ENCODE results near the gene IGDCC3. TPM values are rescaled to one million over a fixed set of nuclear protein-coding genes. Genes with fewer than 3 reads are reported as not detected.

The IGDCC3 gene
- total and polyA plus RNA-seq, 2 experiments from 2014 or later: not detected

DNA sequence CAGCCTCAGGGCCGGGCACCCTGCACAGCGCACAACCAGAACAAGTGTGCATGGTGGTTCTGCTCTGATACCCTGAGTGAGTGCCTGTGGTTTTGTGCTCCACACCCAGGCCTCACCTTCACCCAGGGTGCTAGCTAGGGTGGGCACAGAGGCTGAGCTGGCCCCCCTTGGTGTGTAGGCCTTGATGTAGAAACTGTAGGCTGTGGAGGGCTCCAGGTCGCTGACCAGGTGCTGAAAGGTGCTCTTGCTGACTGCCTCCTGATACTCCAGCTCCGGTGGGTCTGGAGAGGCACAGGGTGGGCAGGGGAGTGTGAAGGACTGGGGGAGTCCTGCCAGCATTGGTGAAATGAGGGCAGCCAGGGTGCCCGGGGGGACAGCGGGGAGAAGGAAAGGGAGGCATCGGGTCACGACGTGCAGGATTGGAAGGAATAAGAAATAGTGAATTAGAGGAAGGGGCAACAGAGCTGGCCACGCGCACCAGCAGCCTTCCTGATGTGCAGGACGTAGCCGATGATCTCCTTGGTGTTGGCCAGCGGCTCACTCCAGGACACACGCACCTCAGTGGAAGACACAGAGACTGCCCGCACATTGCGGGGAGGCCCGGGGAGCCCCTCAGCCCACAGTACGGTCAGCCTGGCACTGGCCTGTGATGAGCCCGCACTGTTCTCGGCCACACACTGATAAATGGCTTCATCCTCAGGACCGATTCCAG is 46.7 kb downstream of the IGDCC3 start:
- Histone ChIP-seq H3K36me3 (ENCODE audit: low read depth) (no peaks in the 10 kb centered on the region), H3K27ac (no peak overlapping the region), H3K79me2 (ENCODE audit: insufficient read depth) (no peaks in the 10 kb centered on the region), H3K9me3 (ENCODE audit: low read depth) (no peaks in the 10 kb centered on the region), H3K4me1 (ENCODE audit: insufficient read depth) (no peaks in the 10 kb centered on the region), H3K4me2 (ENCODE audit: unreplicated experiment) (no peak overlapping the region), H3K9me2 (ENCODE audit: insufficient read depth) (no peaks in the 10 kb centered on the region), H3K9ac (no peak overlapping the region), H4K20me1 (ENCODE audit: insufficient read depth) (no peaks in the 10 kb centered on the region), H2AFZ (no peak overlapping the region), H3K4me3 (no peak overlapping the region), H3F3A (ENCODE audit: insufficient read depth) (no peaks in the 10 kb centered on the region), H3K27me3 (replicated peaks; ENCODE audit: insufficient read depth) (peaks cover 5% of the 10 kb centered on the region; the same call in 1 of the 2 replicates)
- in situ Hi-C loops (cut with MboI): no loop called here
- peak; percentile 17 for DNase-seq
- TF ChIP-seq EZH2 (IDR thresholded peaks at IDR 0.05; ENCODE audit: insufficient read depth, poor library complexity, severe bottlenecking) (no peak), EZH2phosphoT487 (IDR thresholded peaks at IDR 0.05; ENCODE audit: insufficient read depth, low read depth) (no peak)
- 76 to 78% methylated on average over 21 to 22 of the region's 22 CpGs for WGBS, 2 experiments (ENCODE audit: low coverage in 1 of 2, low lambda C conversion rate in 2 of 2, missing lambda C conversion rate in 2 of 2)

GRCh38 chr15:65329984-65330735 is 47.6 kb downstream of the IGDCC3 start:
- no peaks in the 10 kb centered on the region for H4K20me1 ChIP-seq (ENCODE audit: insufficient read depth)
- no peak overlapping the region for H3K4me3 ChIP-seq
- no peaks in the 10 kb centered on the region for H3F3A ChIP-seq (ENCODE audit: insufficient read depth)
- H2AFZ ChIP-seq: no peak overlapping the region
- in situ Hi-C loops (cut with MboI): no loop called here
- H3K9me2 ChIP-seq (ENCODE audit: insufficient read depth): no peaks in the 10 kb centered on the region
- no peak for DNase-seq
- H3K27me3 ChIP-seq (replicated peaks; ENCODE audit: insufficient read depth): no peaks in the 10 kb centered on the region
- H3K79me2 ChIP-seq (ENCODE audit: insufficient read depth): no peaks in the 10 kb centered on the region
- no peaks in the 10 kb centered on the region for H3K9me3 ChIP-seq (ENCODE audit: low read depth)
- no peak overlapping the region for H3K27ac ChIP-seq
- no peaks in the 10 kb centered on the region for H3K4me1 ChIP-seq (ENCODE audit: insufficient read depth)
- TF ChIP-seq EZH2phosphoT487 (IDR thresholded peaks at IDR 0.05; ENCODE audit: insufficient read depth, low read depth) (no peak), EZH2 (IDR thresholded peaks at IDR 0.05; ENCODE audit: insufficient read depth, poor library complexity, severe bottlenecking) (no peak)
- H3K9ac ChIP-seq: no peak overlapping the region
- no peak overlapping the region for H3K4me2 ChIP-seq (ENCODE audit: unreplicated experiment)
- WGBS, 2 experiments (ENCODE audit: low coverage in 1 of 2, low lambda C conversion rate in 2 of 2, missing lambda C conversion rate in 2 of 2): 78 to 82% methylated on average over 18 of the region's 18 CpGs
- H3K36me3 ChIP-seq (ENCODE audit: low read depth): no peaks in the 10 kb centered on the region

DNA sequence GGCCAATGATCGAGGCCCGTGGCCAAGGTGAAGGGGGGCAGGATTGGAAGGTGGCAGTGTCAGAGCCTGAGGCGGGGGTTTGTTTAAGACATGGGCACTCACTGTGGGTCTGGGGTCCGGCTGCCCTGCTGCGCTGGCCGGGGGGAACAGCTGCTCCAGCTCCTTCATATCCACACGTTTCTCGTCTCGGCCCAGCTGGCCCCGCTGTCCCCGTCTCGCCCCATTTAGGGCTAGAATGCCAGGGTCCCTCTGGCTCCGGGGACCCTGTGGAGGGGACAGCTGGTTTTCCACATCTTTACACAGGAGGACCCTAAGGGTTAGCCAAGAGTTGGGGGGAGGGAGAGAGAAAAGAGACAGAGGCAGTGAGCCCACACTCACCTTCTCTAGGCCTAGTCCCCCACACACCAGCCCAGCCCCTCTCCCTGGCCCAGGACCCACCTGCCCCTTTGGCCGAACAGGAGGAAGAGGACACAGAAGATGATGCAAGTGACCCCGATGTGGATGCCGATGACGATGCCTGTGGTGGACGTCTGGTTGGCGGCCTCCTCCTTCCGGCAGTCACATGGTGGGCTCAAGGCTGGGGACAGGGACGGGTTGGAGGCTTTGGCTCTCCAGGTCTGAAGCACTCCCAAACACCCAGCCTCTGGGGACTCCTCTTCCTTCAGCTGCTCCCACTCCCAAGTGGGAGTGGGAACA is 48.4 kb downstream of the IGDCC3 start:
- no peaks in the 10 kb centered on the region for H3F3A ChIP-seq (ENCODE audit: insufficient read depth)
- no peak for TF ChIP-seq EZH2 (IDR thresholded peaks at IDR 0.05; ENCODE audit: insufficient read depth, poor library complexity, severe bottlenecking)
- no peak for TF ChIP-seq EZH2phosphoT487 (IDR thresholded peaks at IDR 0.05; ENCODE audit: insufficient read depth, low read depth)
- in situ Hi-C loops (cut with MboI): no loop called here
- H3K4me2 ChIP-seq (ENCODE audit: unreplicated experiment): no peak overlapping the region
- no peak overlapping the region for H3K9ac ChIP-seq
- H3K9me3 ChIP-seq (ENCODE audit: low read depth): no peaks in the 10 kb centered on the region
- H3K4me1 ChIP-seq (ENCODE audit: insufficient read depth): no peaks in the 10 kb centered on the region
- H3K27me3 ChIP-seq (replicated peaks; ENCODE audit: insufficient read depth): no peaks in the 10 kb centered on the region
- WGBS, 2 experiments (ENCODE audit: low coverage in 1 of 2, low lambda C conversion rate in 2 of 2, missing lambda C conversion rate in 2 of 2): 82 to 83% methylated on average over 21 of the region's 21 CpGs
- H3K27ac ChIP-seq: no peak overlapping the region
- H2AFZ ChIP-seq: no peak overlapping the region
- no peaks in the 10 kb centered on the region for H3K36me3 ChIP-seq (ENCODE audit: low read depth)
- H3K79me2 ChIP-seq (ENCODE audit: insufficient read depth): no peaks in the 10 kb centered on the region
- H4K20me1 ChIP-seq (ENCODE audit: insufficient read depth): no peaks in the 10 kb centered on the region
- H3K4me3 ChIP-seq: no peak overlapping the region
- no peaks in the 10 kb centered on the region for H3K9me2 ChIP-seq (ENCODE audit: insufficient read depth)
- no peak for DNase-seq

DNA sequence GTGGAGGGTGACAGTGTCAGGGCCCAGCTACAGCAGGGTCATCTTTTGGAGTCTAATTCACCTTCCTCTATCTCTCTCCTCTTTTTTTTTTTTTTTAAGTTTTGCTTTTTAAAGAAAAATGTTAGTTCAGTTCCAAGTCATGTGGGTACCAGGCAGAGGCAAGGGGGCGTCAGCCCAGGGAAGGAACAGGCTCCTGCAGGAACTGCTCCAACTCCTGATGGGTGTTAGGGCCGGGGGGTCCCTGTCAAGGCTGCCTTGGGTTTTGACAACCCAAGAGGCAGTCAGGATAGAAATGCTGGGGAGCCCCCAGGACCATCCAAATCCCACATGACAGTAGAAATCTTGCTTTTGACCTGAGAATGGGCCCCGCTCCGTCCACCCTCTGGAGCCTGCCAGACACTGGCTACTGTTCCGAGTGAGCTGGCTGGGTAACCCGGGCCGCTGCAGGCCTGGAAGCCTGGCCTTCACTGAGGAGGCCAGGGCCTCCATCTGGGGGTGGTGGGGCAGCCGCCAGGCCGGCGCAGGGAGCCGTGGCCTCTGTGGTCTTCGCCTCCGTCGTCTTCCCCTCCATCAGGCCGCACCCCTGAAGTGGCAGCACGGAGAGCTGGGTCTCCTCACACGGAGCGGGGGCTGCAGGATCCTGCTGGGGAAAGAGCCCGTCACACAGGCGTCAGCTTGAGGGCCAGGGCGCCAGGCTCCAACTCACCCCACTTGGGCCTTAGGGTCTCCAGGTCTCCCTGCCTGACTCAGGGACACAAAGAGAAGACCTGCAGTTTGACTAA is 49.1 kb downstream of the IGDCC3 start:
- no peak for TF ChIP-seq EZH2 (IDR thresholded peaks at IDR 0.05; ENCODE audit: insufficient read depth, poor library complexity, severe bottlenecking)
- TF ChIP-seq EZH2phosphoT487 (IDR thresholded peaks at IDR 0.05; ENCODE audit: insufficient read depth, low read depth): no peak
- in situ Hi-C loops (cut with MboI): no loop called here
- Histone ChIP-seq H3K4me2 (ENCODE audit: unreplicated experiment) (no peak overlapping the region), H3K27ac (no peak overlapping the region), H4K20me1 (ENCODE audit: insufficient read depth) (no peaks in the 10 kb centered on the region), H3K4me1 (ENCODE audit: insufficient read depth) (no peaks in the 10 kb centered on the region), H2AFZ (no peak overlapping the region), H3K9me3 (ENCODE audit: low read depth) (no peaks in the 10 kb centered on the region), H3K4me3 (no peak overlapping the region), H3K36me3 (ENCODE audit: low read depth) (no peaks in the 10 kb centered on the region), H3K9me2 (ENCODE audit: insufficient read depth) (no peaks in the 10 kb centered on the region), H3K27me3 (replicated peaks; ENCODE audit: insufficient read depth) (no peaks in the 10 kb centered on the region), H3F3A (ENCODE audit: insufficient read depth) (no peaks in the 10 kb centered on the region), H3K9ac (no peak overlapping the region), H3K79me2 (ENCODE audit: insufficient read depth) (no peaks in the 10 kb centered on the region)
- 78 to 84% methylated on average over 20 to 21 of the region's 21 CpGs for WGBS, 2 experiments (ENCODE audit: low coverage in 1 of 2, low lambda C conversion rate in 2 of 2, missing lambda C conversion rate in 2 of 2)
- no peak for DNase-seq
